Colonic mucosa (tissue), 4 donors: ENCODE results near the gene PNPLA5. TPM values are rescaled to one million over a fixed set of nuclear protein-coding genes. Genes with fewer than 3 reads are reported as not detected.

Source experiments
- DNase-seq: peaks from one replicate; pipeline ENCODE4 v3.0.0-alpha.2; 2020
- H3K27ac ChIP-seq: fragments of 200-600 bp; one replicate; pipeline ENCODE4 v1.8.0; 2021
- H3K27me3 ChIP-seq: fragments of 200-600 bp; one replicate; pipeline ENCODE4 v1.8.0; 2021
- H3K36me3 ChIP-seq: fragments of 200-600 bp; one replicate; pipeline ENCODE4 v1.8.0; 2021
- H3K4me1 ChIP-seq: fragments of 200-600 bp; one replicate; pipeline ENCODE4 v1.8.0; 2021; ENCODE audit warnings: mild to moderate bottlenecking
- H3K4me3 ChIP-seq: fragments of 200-600 bp; one replicate; pipeline ENCODE4 v1.8.0; 2021
- H3K9ac ChIP-seq, 2 donors: one replicate each; pipeline ENCODE4 v1.7.0; 2013; ENCODE audit warnings: control low read depth in 2 of 2, low read depth in 2 of 2, low read length in 2 of 2
- H3K9me3 ChIP-seq: fragments of 200-600 bp; one replicate; pipeline ENCODE4 v1.8.0; 2021
- intact Hi-C: fragments of 100-400 bp; cut with DNase I; formaldehyde crosslinking; loops from one replicate; pipeline ENCODE4 v1.14.1; 2022
- total RNA-seq, 2 donors: library from RNA; stranded (reverse); fragmentation: NEBNext Ultra II Directional in 1 of 2; extraction: Animal tissue kit (Norgen Biotek cat#: 25700) in 1 of 2; gene quantifications; one replicate each; pipeline ENCODE4 v1.2.1, GENCODE V29; 2021
- TF ChIP-seq, protein P1 (sequence below): fragments of 200-600 bp; IDR thresholded peaks from one replicate; pipeline ENCODE4 v1.8.0; 2022; ENCODE audit warnings: antibody characterized with exemption, mild to moderate bottlenecking
- donor health status: healthy.
- donor health status: DM: no; HTN: no; CAD: no.
- donor health status: DM: no; HTN: no; CAD: no.

Gene PNPLA5
- total RNA-seq, 2 donors from 2014 or later, result not detected

DNA sequence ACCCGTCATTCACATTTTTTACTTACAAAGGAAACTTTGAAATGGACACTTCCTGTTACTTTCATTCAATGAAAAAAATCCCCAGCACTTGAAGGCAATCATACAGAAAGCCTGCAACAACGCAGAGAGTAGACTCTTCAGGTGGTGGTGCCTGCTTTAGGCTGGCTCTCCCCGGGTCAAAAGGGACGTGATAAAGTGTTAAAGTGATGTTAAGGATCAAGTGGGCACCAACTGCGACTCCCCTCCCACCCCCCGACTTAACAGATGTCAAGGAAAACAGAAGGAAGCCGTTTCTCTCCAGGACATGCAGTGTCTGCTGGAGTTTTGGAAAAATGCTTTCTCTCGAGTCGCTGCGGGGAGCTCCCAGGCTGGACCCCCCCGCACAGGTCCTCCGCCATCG, 31.4 kb upstream of the PNPLA5 start:
- Histone ChIP-seq H3K36me3 (no peaks in the 10 kb centered on the region), H3K9me3 (no peaks in the 10 kb centered on the region), H3K27me3 (peaks cover 7% of the 10 kb centered on the region), H3K27ac (no peak overlapping the region), H3K9ac (no peak overlapping the region), H3K4me1 (peaks cover 7% of the 10 kb centered on the region), H3K4me3 (peak overlapping the region; percentile 71)
- intact Hi-C loops, result no loop called here
- DNase-seq, result no peak
- TF ChIP-seq, protein P1, sequence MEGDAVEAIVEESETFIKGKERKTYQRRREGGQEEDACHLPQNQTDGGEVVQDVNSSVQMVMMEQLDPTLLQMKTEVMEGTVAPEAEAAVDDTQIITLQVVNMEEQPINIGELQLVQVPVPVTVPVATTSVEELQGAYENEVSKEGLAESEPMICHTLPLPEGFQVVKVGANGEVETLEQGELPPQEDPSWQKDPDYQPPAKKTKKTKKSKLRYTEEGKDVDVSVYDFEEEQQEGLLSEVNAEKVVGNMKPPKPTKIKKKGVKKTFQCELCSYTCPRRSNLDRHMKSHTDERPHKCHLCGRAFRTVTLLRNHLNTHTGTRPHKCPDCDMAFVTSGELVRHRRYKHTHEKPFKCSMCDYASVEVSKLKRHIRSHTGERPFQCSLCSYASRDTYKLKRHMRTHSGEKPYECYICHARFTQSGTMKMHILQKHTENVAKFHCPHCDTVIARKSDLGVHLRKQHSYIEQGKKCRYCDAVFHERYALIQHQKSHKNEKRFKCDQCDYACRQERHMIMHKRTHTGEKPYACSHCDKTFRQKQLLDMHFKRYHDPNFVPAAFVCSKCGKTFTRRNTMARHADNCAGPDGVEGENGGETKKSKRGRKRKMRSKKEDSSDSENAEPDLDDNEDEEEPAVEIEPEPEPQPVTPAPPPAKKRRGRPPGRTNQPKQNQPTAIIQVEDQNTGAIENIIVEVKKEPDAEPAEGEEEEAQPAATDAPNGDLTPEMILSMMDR, result no peak

DNA sequence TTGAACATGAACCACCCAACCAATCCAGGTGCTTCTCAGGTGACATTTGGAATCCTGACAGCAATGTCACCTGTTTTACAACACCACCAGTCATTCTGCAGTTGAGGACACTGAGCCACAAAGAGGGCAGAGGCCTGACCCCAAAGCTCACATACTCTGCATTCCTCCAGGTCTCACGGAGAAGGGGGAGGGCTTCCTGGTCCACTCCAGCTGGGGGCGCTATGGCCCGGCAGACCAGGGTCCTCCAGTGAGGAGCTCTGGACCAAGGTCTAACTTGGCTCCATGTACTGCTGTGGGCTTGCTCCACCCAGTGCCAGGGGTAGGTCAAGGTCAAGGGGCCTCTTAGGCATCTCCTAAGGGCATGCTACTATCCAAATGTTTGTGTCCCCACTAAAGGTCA, 30.3 kb upstream of the PNPLA5 start:
- no peak overlapping the region for H3K9ac ChIP-seq
- H3K27ac ChIP-seq, result no peak overlapping the region
- no peak overlapping the region for H3K4me3 ChIP-seq
- H3K27me3 ChIP-seq, result peaks cover 7% of the 10 kb centered on the region
- H3K9me3 ChIP-seq, result no peaks in the 10 kb centered on the region
- TF ChIP-seq, protein P1, result no peak
- H3K4me1 ChIP-seq, result peaks cover 7% of the 10 kb centered on the region
- no peak for DNase-seq
- intact Hi-C loops, result no loop called here
- no peaks in the 10 kb centered on the region for H3K36me3 ChIP-seq

DNA sequence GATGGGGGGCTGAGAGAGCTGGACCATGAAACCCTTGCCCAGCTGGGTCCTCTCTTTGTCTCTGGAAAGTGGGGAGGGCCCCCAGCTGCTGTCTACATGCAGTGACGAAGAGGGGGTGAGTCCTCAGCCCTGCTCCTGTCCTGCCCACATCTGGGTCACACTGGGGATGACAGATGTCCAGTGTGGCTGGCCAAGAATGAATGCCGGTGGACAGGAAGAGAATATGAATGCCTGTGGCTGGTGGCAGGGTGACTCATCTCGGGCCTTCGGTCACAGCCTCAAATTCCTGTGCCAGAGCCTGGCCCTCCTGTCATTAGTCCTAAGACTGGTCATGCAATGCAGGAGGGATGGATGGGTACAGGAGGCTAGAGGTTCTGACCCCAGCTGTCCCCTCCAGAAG, 29.6 kb upstream of the PNPLA5 start:
- TF ChIP-seq, protein P1, result no peak
- no peak for DNase-seq
- peaks cover 7% of the 10 kb centered on the region for H3K4me1 ChIP-seq
- H3K27ac ChIP-seq, result no peak overlapping the region
- no peak overlapping the region for H3K4me3 ChIP-seq
- no peaks in the 10 kb centered on the region for H3K36me3 ChIP-seq
- no peak overlapping the region for H3K9ac ChIP-seq
- peaks cover 7% of the 10 kb centered on the region for H3K27me3 ChIP-seq
- H3K9me3 ChIP-seq, result no peaks in the 10 kb centered on the region
- intact Hi-C loops, result no loop called here

DNA sequence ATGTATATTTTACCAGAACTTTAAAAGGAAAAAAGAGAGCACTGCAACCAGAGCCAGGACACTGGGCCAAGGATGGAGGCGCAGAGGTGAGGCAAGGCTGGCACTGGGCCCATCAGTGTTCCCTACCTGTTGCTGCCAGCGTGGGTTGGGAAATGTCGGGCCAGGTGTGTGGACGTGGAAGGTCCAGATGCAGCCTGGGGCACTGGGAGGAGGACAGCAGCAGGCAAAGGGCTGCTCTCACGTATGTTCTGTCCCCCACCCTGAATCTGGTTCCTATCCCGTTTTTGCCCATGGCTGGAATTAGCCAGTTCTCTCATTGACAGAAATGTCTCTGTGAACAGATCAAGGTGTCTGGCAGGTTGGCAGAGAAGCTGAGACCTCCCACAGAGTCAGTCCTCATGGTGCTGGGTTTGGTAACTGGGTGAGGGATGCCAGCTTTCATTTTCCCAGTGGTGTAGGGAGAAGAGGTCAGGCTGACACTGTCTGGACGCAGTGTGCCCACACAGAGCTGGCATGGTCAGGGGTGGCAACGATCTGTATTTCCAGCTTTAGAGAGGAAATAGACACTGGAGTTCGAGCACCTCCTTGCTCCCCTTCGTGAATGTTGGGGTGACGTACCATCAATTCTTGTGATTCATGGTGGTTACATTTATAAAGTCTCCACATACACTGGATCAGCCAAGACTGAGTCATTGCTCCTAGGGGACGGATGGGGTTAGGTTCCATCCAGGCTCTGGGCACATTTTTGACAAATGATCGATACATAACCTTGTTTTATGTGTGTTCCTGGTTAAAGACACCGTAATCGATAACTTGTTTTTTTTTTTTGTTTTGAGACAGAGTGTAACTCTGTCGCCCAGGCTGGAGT, 27.5 kb upstream of the PNPLA5 start:
- H3K27me3 ChIP-seq, result peaks cover 6% of the 10 kb centered on the region
- peaks cover 6% of the 10 kb centered on the region for H3K4me1 ChIP-seq
- intact Hi-C loops, result no loop called here
- no peak overlapping the region for H3K27ac ChIP-seq
- no peak overlapping the region for H3K4me3 ChIP-seq
- H3K9ac ChIP-seq, result no peak overlapping the region
- DNase-seq, result no peak
- TF ChIP-seq, protein P1, result no peak
- H3K9me3 ChIP-seq, result no peaks in the 10 kb centered on the region
- no peaks in the 10 kb centered on the region for H3K36me3 ChIP-seq

DNA sequence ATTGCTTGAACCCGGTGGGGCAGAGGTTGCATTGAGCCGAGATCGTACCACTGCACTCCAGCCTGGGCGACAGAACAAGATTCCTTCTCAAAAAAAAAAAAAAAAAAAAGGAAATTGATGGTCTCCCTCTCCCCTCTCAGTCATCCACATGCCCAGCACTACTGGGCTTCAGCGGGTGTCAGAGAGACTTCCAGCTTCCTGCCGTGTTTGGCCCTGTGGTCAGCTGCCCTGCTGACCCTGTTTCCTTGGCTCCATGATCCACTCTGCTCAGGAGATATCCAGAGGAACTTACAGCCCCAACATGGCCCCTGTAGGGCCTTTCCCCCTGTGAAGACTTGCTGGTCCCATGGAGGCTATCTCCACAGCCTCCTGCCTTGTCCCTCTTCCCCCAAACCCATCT, 25.7 kb upstream of the PNPLA5 start:
- no peaks in the 10 kb centered on the region for H3K36me3 ChIP-seq
- no peak overlapping the region for H3K27ac ChIP-seq
- no peak overlapping the region for H3K4me3 ChIP-seq
- no peaks in the 10 kb centered on the region for H3K4me1 ChIP-seq
- TF ChIP-seq, protein P1, result no peak
- intact Hi-C loops, result no loop called here
- no peaks in the 10 kb centered on the region for H3K27me3 ChIP-seq
- H3K9me3 ChIP-seq, result no peaks in the 10 kb centered on the region
- no peak for DNase-seq
- no peak overlapping the region for H3K9ac ChIP-seq
